Measurements from ENCODE around the gene INSRR.
A peak's percentile ranks its signal among the peaks of the same experiment; 100 is the strongest.

Gene INSRR

GRCh38 chr1:156869455-156869854 is 10.5 kb upstream of the INSRR start:
- DNase-seq: no peak

GRCh38 chr1:156868341-156868740 is 9.4 kb upstream of the INSRR start:
- DNase-seq: no peak

- no peak for DNase-seq
These were observed 7.5 kb upstream of the INSRR start for GRCh38 chr1:156866249-156866909.

GRCh38 chr1:156865865-156866248 is 6.9 kb upstream of the INSRR start:
- DNase-seq: no peak

GRCh38 chr1:156865258-156865657 is 6.3 kb upstream of the INSRR start:
- DNase-seq: no peak

GRCh38 chr1:156864796-156865195 is 5.9 kb upstream of the INSRR start:
- DNase-seq: no peak

- DNase-seq: no peak
These were observed 4.7 kb upstream of the INSRR start for GRCh38 chr1:156863631-156864030.

GRCh38 chr1:156862997-156863599 is 4.2 kb upstream of the INSRR start:
- no peak for DNase-seq

- no peak for DNase-seq
These were observed 3.7 kb upstream of the INSRR start for GRCh38 chr1:156862584-156862983.

GRCh38 chr1:156860628-156861423 is 1.9 kb upstream of the INSRR start, which contains the start of gene NTRK1:
NTRK1 (plus strand) TSS chr1:156860865; CDS start chr1:156860935, 70 bp downstream.
- DNase-seq: peak in 3 of 4 experiments; percentile 13 to 28 (median 17)

GRCh38 chr1:156860113-156860627 is 1.3 kb upstream of the INSRR start:
- peak in 3 of 4 experiments; percentile 22 to 31 (median 24) for DNase-seq

GRCh38 chr1:156859523-156860112 is 701 bp upstream of the INSRR start:
- DNase-seq: no peak

GRCh38 chr1:156858555-156858956 is 361 bp downstream of the INSRR start:
- DNase-seq: no peak

GRCh38 chr1:156857532-156857931 is 1.4 kb downstream of the INSRR start:
- DNase-seq: no peak

GRCh38 chr1:156856282-156856785 is 2.6 kb downstream of the INSRR start:
- no peak for DNase-seq

- DNase-seq: no peak
These were observed 4.3 kb downstream of the INSRR start for GRCh38 chr1:156854634-156855033.

GRCh38 chr1:156853761-156854160 is 5.2 kb downstream of the INSRR start:
- DNase-seq: no peak

GRCh38 chr1:156852418-156852874 is 6.5 kb downstream of the INSRR start:
- no peak for DNase-seq

GRCh38 chr1:156851779-156852417 is 7.0 kb downstream of the INSRR start:
- DNase-seq: no peak

GRCh38 chr1:156849151-156849496 is 9.8 kb downstream of the INSRR start:
- no peak for DNase-seq

- DNase-seq: peak in 3 of 4 experiments; percentile 27 to 63 (median 51)
These were observed 10.3 kb downstream of the INSRR start for GRCh38 chr1:156848461-156849150.
